Measurements from ENCODE around the gene SATB2. TPM values are rescaled to one million over a fixed set of nuclear protein-coding genes. Genes with fewer than 3 reads are reported as not detected.

SATB2 gene
- total RNA-seq, 1 experiment from 2014 or later: 13.8 TPM

GRCh38 chr2:199419428-199419827 lies 38.3 kb downstream of the SATB2 start (continued):
- TF ChIP-seq REST (IDR thresholded peaks at IDR 0.05; ENCODE audit: low read depth) (no peak), ZNF274 (IDR thresholded peaks at IDR 0.05; ENCODE audit: low read depth, low read length) (no peak), SRF (IDR thresholded peaks at IDR 0.05; ENCODE audit: low read depth) (no peak)

DNA sequence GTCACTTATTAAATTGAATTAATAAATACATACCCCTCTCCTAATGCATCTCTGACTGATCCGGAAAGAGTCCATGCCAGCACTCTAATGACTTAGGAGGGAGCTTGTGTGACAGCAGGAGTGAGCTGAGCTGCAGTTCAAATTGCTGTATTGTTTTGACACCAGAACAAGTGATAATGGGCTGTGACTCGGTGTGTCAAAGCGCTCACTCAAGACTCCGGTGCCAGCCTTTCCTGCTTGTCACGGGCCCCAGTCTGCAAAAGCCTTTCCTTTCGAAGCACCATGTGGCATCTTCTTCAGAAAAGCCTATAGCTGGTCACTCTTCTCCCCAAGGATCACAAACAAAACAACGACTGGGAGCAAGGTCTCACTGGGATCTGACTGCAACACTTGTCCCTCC lies 43.3 kb downstream of the SATB2 start:
- BruUV-seq (replicated peaks): no TSS peak
- no peaks in the 10 kb centered on the region for H4K20me1 ChIP-seq (ENCODE audit: insufficient read depth)
- H3K4me2 ChIP-seq (ENCODE audit: low read length): no peak overlapping the region
- H3K9me3 ChIP-seq (ENCODE audit: control insufficient read depth in 1 of 2, insufficient read depth in 1 of 2, low read depth in 1 of 2, low read length in 2 of 2): no peaks in the 10 kb centered on the region
- H3K4me1 ChIP-seq (ENCODE audit: control insufficient read depth in 1 of 2, insufficient read depth in 2 of 2, low read length in 2 of 2): peaks cover 0 to 11% of the 10 kb centered on the region in 2 experiments; a peak in 1 of 4 replicates
- H3K27ac ChIP-seq (ENCODE audit: low read depth, low read length): no peak overlapping the region
- ChIA-PET POLR2A (no interaction called here), RAD21 (ENCODE audit: low non-redundant PET in 1 of 2, low total read pairs in 2 of 2, uncharacterized antibody in 2 of 2, unreplicated experiment in 2 of 2) (no interaction called here), CTCF (no interaction called here)
- TF ChIP-seq CEBPB (IDR thresholded peaks at IDR 0.05; ENCODE audit: low read depth): no peak
- TF ChIP-seq ZBTB33 (IDR thresholded peaks at IDR 0.05; ENCODE audit: extremely low read depth, insufficient replicate concordance, low read length): no peak
- TF ChIP-seq CBX3 (IDR thresholded peaks at IDR 0.05; ENCODE audit: low read depth): no peak
- no peak for TF ChIP-seq CTCF (IDR thresholded peaks at IDR 0.05 in 2 of 3, conservative IDR thresholded peaks at IDR 0.05 in 1 of 3; ENCODE audit: borderline replicate concordance in 1 of 3, insufficient read depth in 1 of 3, low read depth in 2 of 3, low read length in 2 of 3)
- no peak for TF ChIP-seq JUND (IDR thresholded peaks at IDR 0.05)
- no peak for TF ChIP-seq RAD21 (IDR thresholded peaks at IDR 0.05; ENCODE audit: low read depth)
- TF ChIP-seq FOSL1 (IDR thresholded peaks at IDR 0.05; ENCODE audit: low read depth): no peak
- TF ChIP-seq SIN3A (IDR thresholded peaks at IDR 0.05; ENCODE audit: low read depth): no peak
- TF ChIP-seq REST (IDR thresholded peaks at IDR 0.05; ENCODE audit: low read depth): no peak
- TF ChIP-seq YY1 (IDR thresholded peaks at IDR 0.05; ENCODE audit: extremely low read depth, insufficient replicate concordance, low read depth, low read length): no peak
- DNase-seq (ENCODE audit: low read depth, low spot score): no peak
- H3K9ac ChIP-seq (ENCODE audit: low read length): no peak overlapping the region
- intact Hi-C loops (cut with micrococcal nuclease): no loop called here
- H3K4me3 ChIP-seq (replicated peaks in 1 of 2; ENCODE audit: low read depth in 1 of 2, low read length in 2 of 2): no peak overlapping the region
- no peaks in the 10 kb centered on the region for H3K79me2 ChIP-seq (ENCODE audit: insufficient read depth, low read length)
- no peak for ATAC-seq
- no peak overlapping the region for H2AFZ ChIP-seq (ENCODE audit: low read depth, low read length, poor library complexity, severe bottlenecking)
- no peaks in the 10 kb centered on the region for H3K27me3 ChIP-seq (ENCODE audit: insufficient read depth, low read length)
- H3K9me2 ChIP-seq (ENCODE audit: insufficient read depth): no peaks in the 10 kb centered on the region
- H3K36me3 ChIP-seq (ENCODE audit: control insufficient read depth in 1 of 2, insufficient read depth in 2 of 2, low read length in 2 of 2): 0 out of 4 replicates have a peak, but pooled peaks cover 0 to 2% of the 10 kb centered on the region in 2 experiments

Measured in HCT116 (cell line).